GM18951 (cell line): ENCODE data around the gene CHURC1.

Source experiments
- POLR2A ChIP-seq: IDR thresholded peaks from 4 replicates; pipeline ENCODE4 v1.6.1; 2011; ENCODE audit warnings: mild to moderate bottlenecking; ENCODE audit not compliant: insufficient read length, insufficient read depth; ENCODE audit errors: extremely low read depth
- in situ Hi-C: fragments of 300-500 bp; cut with MboI; formaldehyde crosslinking; loops from one replicate; pipeline ENCODE4 v1.12.0; 2022; ENCODE audit warnings: low sequenced_read_pairs, mixed read lengths, inconsistent platforms; ENCODE audit not compliant: unreplicated experiment

CHURC1 gene

GRCh38 chr14:64937171-64937820, 23.0 kb downstream of the CHURC1 start:
- in situ Hi-C loops, result no loop called here
- no peak for TF ChIP-seq POLR2A

GRCh38 chr14:64937821-64938193, 23.6 kb downstream of the CHURC1 start:
- no peak for TF ChIP-seq POLR2A
- in situ Hi-C loops, result no loop called here

DNA sequence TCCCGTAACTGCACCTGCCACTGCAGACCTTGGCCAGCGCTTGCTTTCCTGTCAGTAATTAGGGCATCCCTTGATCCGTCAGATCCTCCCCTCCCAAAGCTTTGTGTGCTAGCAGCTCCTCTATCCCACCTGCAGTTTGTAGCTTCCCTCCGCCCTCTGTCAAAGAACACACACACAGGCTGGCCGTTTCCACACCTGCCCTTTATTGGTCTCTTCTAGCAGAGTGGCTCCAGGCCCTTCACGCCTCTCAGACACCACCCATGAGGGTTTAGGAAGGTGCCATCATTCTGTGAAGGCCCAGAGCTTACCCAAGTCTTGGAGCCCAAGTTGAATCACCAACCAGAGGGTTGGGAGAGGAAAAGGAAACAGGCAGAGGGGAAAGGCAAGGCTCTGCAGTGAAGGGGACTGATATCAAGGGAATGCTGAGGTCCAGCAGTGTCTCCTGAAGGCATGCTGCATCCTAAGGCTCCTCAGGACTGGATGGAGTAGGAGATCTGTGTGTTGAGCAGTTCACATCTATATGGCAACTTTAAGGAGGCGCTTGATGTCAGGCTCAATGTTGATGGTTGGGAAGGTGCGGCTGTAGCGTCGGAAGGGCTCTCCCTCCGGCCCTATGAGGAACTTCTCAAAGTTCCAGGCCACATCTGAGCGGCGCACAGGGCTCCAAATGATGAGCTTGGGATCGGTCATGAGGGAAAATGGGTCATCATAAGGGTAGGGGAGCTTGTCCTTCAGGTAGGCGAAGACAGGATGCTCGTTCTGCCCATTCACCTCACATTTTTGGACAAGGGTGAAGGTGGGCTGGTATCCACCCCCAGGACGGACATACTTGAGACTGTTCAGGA, 24.9 kb downstream of the CHURC1 start:
- no peak for TF ChIP-seq POLR2A
- in situ Hi-C loops, result no loop called here

DNA sequence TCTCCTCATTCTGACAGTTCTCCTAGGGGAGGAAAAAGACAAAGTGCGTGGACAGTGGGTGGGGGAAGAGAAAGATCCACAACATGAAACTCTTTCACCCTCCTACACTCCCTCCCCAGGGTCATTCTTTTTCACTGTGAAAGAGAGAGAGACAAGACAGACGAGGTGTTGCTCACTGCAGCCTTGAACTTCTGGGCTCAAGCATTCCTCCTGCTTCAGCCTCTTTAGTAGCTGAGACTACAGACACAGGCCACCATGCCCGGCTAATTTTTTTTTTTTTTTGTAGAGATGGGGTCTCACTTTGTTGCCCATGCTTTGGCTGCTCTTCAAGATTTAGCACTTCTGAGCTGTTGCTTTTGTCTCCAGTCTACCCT, 25.5 kb downstream of the CHURC1 start:
- no peak for TF ChIP-seq POLR2A
- in situ Hi-C loops, result no loop called here

GRCh38 chr14:64940336-64940910, 26.2 kb downstream of the CHURC1 start:
- TF ChIP-seq POLR2A, result no peak
- in situ Hi-C loops, result no loop called here

DNA sequence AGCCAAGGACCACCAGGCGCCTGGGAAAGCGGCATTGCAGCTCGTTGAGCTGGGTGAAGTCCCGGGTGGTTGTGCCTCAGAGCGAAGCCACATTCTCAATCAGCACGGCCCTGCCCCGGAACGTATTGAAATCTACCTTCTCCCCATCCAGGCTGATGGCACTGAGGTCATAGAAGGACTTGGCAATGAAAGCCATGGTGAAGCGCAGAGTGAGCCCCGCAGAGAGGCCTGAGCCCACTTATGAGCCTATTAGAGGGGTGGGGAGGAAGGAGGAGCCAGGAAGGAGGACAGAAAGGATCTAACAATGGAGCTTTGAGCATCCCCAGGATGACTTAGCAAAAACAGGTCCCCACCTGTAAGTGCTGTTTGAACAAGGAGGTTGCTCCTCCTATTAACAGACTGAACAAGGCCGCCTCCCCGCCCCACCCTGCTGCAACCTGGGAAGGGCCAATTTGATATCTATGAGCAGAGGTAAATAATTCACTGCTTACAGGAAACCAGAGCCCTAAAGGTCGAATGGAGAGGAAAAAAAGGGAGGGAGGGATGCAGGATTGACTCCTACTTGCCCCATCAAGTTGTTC, 28.4 kb downstream of the CHURC1 start, which contains the start of gene GPX2:
TSS of gene GPX2 (minus strand) at position 215 of the 581 bp plus-strand sequence. CDS start at position 196, 19 bp downstream.
- in situ Hi-C loops, result no loop called here

GRCh38 chr14:64943556-64943955, 29.3 kb downstream of the CHURC1 start:
- in situ Hi-C loops, result no loop called here
- TF ChIP-seq POLR2A, result no peak

More for the DNA sequence above, 28.4 kb downstream of the CHURC1 start, which contains the start of gene GPX2:
- TF ChIP-seq POLR2A, result no peak

DNA sequence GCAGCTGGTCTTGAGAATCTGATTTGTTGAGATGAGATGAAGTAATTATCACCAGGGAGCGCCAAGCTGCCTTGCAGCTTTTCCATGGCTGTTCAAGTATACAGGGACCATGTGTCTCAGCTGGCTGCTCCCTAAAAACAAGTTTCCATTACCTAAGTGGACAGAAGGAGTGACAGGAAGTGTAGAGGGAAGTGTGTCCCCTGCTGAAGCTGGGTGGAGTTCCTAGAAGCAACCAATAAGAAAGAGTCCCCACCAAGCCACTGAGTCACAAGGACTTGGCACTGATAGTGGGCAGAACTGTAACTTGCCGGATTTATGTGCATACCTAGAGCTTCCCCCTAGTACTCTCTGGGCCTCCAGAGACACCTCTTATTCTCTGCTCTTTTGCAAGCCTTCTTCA, 29.8 kb downstream of the CHURC1 start:
- in situ Hi-C loops, result no loop called here
- no peak for TF ChIP-seq POLR2A

DNA sequence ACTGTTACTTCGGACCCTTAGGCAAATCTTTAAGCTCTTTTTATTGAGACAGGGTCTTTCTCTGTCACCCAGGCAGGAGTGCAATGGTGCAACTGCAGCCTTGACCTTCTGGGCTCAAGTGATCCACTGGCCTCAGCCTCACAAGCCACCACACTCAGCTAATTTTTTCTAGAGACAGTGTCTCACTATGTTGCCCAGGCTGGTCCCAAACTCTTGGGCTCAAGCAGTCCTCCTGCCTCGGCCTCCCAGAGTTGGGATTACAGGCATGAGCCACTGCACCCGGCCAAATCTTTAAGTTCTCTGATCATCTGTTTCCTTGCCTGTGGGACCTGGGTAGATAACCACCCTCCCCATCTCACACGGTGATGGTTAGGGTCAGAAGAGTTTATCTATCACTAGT, 30.6 kb downstream of the CHURC1 start:
- in situ Hi-C loops, result no loop called here
- TF ChIP-seq POLR2A, result no peak

DNA sequence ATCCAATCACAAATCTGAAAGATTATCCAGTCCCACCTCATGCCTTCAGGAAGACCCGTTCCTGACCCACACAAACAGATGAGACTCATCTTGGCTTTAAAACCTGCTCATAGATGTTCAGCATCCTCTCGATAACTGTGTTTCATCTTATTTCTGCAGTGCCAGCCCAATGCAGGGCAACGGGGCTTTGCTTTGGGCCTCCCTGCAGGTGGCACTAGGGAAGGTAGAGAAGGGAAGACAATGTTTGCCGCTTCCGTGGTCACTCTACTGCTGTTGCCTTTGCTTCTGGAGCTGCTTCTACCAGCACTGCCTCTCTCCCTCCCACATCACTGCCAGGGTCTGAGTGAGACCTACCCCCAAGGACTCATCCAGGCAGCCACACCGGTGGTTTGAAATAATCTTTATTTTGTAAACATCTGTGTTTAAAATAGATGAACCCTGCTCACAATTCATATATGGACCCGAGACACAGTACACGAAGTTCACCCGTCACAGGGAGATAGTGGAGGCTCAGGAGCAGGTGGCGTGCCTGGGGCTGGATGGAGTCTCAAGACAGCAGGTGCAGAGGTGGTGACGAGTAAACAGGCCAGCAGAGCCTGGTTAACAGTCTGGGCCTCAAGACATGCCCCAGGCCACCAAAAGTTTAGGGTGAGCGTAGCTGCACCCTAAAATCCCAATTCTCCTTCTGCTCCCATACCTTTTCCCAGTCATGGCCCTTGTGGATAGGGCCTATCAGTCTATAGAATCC, 31.4 kb downstream of the CHURC1 start:
- no peak for TF ChIP-seq POLR2A
- in situ Hi-C loops, result no loop called here

GRCh38 chr14:64946310-64947045, 32.2 kb downstream of the CHURC1 start:
- TF ChIP-seq POLR2A, result no peak

GRCh38 chr14:64947710-64948611, 33.7 kb downstream of the CHURC1 start:
- no peak for TF ChIP-seq POLR2A
- in situ Hi-C loops, result no loop called here

More at GRCh38 chr14:64946310-64947045, 32.2 kb downstream of the CHURC1 start:
- in situ Hi-C loops, result no loop called here
